NK-92 (cell line): Measurements from ENCODE around the gene ORM1.

Experiments
- DNase-seq: peaks from one replicate; lab custom pipeline; 2025; ENCODE audit not compliant: unreplicated experiment; lab: John Stamatoyannopoulos, UW

ORM1 gene

DNA sequence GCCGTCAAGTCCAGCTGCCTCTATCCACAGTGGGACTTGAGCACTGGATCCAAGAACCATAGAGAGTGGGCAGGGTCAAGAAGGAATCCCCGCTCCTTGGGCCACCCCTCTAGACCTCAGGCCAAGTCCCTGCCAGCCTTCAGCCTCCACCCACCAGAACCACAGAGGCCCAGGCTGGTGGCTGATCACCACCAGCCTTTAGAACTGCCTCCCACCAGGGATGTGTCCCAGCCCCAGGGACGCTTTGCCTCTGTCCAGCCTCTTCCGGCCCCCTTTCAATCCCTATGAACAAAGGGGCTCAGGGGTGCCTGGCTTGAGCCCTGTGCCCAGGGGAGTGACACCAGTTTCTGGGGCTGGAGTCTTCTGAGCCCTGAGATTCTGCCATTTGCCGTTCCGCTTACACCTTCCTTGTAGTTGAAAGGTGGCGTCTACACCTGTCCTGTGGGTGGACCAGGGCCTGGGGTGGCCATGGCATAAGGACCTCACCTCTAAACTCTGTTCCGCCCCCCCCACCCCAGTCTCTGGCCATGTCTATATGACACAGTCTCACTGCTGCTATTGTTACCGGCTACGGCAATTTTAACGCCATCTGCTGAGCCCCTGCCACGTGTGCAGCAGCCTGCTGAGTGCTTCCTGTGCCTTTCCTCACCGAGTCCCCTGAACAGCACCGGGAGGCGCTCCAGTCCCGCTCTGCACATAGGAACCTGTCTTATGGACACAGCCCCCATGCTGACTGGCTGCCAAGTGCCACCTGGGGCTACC, 35.7 kb upstream of the ORM1 start:
- DNase-seq: no peak

DNA sequence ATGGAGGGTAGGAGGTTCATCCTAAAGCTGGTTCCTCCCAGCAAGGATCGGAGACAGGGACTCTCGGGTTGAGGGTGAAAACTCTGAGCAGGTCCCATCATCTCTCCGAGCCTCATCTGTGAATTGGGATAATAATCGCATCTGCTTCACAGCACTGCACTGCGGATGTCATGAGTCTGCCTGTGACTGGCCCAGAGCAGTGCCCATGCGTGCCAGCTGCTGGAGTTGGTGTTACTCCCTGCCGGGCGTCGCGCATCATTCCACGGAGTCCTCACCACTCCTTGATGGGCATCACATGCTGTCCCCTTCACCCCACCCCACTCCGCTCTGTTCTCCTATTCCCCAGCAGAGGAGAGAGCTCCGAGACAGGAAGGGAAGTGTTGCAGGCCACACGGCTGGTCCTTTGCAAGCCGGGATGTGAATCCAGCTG, 35.1 kb upstream of the ORM1 start:
- no peak for DNase-seq

DNA sequence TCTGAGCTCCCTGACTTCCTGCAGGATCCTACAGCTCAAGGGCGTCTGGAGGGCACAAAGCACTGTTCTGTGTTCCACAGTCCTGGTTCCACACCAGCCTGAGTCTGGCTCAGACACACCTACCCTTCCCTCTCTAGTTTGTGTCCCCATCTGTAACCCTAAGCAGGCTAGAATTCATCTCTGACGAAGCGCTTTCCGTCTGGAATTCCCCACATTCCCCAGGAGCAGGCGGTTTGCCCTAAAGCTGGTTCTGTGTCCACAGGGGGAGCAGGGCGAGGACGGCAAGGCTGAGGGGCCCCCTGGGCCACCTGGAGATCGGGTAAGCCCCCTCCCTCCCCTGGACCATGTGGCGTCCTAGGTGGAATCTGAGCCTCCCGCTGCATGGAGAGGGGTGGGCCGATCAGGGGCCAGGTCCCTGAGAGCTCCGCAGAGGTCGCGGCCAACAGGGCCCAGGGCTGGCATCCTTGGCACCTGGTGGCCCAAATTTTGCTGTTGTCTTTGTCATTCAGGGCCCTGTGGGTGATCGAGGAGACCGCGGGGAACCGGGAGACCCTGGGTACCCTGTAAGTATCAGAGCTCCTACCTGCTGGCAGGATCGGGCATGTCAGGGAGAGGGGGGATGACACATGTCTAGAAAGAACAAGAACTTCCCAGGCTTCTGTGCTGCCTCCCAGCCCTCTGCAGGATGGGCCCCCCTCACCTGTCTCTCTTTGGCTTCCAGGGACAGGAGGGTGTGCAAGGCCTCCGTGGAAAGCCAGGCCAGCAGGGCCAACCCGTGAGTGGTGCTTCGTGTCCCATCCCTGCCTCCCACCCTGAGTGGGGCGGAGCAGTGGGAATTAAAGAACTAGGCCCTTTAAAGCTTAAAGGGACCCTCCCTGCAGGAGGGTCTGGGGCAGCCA, 34.5 kb upstream of the ORM1 start:
- DNase-seq: no peak

DNA sequence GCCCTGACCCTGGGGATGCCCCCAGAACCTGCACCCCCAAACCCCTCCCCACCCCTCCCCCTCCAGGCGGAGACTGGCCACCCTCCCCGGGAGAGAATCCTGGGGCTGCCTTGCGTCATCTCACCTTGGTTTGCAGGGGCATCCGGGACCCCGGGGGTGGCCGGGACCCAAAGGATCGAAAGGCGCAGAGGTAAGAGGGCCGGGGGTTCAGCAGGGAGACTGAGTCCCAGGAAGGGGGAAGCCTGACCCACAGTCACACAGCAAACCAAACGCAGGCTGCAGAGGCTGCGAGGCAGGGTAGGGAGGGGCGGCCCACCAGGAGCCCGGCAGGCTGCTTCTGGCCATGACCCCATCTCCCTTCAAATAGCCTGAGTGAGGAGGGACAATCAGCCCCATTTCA, 33.8 kb upstream of the ORM1 start:
- no peak for DNase-seq

DNA sequence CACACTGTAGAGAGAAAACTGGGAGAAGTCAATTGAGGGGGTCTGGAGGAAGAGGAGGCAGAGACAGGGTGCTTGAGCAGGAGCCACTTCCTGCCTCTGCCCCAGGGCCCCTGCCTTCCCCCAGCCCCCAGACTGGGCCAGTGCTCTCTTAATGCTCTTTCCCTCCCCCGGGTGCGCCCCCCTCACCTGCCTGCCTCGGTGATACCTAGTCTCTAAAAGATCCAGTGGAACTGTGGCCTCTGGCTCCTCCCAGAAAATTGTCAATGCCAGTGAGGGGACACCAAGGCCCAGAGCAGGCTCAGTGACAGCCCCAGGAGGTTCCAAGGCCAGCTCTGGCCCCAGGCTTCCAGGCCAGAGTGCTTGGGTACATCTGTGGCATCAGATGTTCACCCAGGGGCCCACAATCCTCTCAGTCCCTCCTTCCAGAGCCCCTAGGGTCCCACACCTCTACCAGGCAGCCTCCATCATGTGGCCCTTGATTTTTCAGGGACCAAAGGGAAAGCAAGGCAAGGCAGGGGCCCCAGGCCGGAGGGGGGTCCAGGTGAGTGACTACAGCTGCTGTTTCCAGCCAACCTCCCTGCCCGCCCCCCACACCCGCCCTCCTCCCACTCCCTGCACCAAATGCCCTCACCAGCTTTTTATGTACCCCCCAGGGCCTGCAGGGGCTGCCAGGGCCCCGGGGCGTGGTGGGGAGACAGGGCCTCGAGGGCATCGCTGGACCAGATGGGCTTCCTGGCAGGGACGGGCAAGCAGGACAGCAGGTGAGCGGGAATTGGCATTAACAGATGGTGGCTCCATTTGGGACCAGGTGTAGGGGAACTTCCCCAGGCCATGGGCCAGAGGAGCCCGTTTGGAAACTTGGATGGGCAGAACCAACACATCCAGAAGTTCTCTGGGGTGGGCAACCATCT, 33.1 kb upstream of the ORM1 start:
- DNase-seq: no peak

DNA sequence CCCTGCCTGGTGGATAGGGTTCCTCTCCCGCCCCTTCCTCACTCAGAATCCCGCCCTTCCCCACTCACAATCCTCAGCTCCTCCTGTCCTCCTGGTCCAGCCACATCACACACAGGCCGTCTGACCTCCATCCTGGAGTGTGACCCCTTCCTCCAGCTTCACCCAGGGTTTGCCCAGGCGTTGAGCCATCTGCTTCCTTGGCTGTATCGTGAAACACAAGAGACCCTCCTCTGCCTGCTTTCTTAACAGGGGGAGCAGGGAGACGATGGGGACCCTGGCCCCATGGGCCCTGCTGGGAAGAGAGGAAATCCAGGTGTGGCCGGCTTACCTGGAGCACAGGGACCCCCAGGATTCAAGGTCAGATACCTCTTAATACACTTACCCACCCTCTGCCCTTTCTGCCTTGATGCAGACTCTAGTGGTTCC, 32.3 kb upstream of the ORM1 start:
- no peak for DNase-seq

DNA sequence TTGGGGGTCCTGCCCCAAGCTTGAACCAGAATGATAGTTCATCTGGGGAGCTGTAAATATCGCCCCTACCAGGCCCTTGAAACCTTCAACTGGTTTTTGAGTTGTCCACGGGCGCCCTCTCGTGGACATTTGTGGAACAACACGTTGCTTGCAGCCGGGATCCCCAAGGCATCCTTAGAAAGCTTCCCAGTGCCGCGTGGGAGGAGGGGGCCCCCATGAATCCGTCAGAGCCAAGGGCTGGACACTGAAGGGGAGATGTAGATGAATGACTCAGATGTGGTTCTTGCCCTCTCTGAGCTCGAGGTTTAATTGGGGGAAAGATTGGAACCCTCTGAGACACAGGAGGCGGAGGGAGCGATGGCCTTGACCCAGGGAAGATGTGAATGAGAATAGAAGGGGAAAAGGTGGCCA, 31.8 kb upstream of the ORM1 start:
- DNase-seq: no peak

DNA sequence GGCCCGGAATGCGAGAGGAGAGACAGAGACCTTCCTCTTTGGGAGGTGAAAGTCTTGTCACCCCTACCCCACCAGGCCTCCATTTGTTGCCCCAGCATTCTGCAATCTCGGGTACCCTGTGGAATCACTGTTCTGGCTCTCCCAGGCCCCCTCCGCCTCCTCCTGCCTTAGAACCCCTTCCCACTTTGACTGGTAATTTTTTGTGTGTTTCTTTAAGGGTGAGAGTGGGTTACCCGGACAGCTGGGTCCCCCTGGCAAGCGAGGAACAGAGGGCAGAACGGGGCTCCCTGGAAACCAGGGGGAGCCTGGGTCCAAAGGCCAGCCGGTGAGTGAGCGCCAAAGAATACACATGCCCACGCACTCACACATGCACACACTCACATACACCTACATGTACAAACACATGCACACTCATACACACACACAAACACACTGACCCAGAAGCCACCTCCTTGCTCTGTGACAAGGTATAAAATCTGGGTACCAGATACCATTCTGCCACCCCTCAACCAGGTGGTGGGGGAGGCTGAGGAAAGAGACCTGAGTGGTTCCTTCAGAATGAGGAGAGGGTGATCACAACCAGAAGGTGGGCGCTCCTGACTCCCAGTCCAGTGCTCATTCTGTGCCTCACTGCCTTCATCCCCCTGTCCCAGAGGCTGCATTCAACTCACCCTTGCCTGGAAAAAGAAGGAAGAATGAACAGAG, 30.9 kb upstream of the ORM1 start:
- DNase-seq: no peak

DNA sequence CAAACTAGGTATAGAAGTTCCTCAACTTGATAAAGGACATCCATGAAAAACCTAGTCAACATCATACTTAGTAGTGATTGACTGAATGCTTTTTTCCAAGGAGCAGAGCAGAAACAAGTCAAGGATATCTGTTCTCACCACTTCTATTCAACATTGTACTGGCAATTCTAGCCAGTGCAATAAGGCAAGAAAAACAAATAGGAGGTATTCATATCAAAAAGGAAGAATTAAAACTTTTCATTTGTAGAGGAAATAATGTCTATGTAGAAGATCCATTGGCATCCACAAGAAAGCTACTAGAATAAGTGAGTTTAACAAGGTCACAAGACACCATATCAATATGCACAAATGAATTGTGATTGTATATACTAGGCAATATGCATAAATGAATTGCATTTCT, 28.2 kb upstream of the ORM1 start:
- DNase-seq: no peak

DNA sequence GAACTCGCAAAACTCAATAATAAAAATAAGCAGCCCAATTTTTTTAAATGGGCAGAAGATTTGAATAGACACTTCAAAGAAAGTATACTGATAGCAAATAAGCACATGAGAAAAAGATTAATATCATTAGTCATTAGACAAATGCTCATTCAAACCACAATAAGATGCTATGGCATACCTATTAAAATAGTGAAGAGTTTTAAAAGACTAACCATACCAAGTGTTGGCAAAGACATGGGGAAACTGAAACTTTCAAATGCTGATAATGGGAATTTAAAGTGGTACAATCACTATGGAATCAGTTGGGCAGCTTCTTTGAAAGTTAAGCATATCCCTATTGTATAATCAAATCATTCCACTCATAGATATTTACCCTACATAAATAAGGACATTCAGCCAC, 26.6 kb upstream of the ORM1 start:
- DNase-seq: no peak

DNA sequence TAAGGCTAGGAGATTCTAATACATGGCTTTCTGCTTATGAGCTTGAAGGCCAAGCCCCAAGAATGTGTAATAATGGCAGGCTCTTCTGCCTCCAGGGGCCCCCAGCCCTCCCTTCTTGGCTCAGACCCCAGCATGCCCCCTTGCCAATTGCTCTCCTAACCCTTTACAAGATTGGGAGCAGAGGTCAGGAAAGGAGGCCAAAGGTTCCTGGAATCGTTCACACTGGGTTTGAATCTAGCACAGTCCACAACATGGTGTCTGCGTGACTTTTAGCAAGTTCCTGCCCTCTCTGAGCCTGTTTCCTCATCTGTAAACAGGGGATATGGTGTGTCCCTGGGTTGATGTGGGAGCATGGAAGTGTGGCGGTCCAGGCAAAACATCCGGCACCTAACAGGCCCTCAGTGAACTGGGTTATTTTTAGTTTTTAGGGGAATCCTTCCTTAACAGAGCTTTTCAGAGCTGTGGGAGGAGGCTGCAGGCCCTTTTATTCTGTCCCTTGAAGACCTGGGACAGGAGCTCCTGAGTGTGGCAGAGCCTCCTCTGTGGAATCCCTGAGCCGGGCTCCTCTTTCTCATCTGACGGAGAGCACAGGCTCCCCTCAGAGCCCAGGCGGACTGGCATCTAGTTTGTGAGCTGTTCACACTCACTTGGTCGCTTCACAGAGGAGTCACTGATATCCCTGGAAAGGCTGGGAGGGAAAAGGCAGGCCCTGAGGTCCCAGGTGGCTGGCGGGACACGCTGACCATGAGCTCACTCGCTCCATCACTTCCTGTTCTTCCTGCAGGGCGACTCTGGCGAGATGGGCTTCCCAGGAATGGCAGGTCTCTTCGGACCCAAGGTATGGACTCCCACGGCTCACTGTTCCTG, 23.4 kb upstream of the ORM1 start:
- DNase-seq: no peak

DNA sequence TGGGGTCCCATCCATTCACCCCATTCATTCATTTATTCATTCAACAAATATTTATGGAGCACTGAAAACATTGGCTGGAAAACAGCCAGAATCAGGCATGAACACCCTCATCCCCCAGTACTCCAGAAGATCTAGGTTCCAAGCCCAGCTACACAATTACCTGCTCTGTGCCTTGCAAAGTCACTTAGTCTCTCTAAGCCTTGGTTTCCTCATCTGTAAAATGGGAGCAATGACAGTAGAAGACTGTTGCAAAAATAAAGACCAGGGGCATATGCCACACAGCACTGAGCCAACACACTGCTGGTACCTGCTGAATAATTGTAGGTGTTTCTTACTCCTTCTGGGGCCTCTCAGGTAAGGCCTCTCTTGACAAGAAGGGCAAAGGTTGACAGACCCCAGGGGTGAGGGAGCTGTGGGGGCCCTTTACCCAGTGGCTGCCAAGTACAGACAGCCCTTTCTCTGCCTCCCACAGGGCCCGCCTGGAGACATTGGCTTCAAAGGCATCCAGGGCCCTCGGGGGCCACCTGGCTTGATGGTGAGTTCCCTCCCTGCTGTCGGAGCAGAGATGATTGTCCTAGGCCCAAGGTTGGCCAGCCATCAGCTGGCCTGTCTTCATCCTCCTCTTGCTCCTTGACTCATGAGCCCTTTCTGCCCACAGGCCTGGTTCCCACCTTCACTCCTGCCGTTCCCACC, 22.6 kb upstream of the ORM1 start:
- no peak for DNase-seq

DNA sequence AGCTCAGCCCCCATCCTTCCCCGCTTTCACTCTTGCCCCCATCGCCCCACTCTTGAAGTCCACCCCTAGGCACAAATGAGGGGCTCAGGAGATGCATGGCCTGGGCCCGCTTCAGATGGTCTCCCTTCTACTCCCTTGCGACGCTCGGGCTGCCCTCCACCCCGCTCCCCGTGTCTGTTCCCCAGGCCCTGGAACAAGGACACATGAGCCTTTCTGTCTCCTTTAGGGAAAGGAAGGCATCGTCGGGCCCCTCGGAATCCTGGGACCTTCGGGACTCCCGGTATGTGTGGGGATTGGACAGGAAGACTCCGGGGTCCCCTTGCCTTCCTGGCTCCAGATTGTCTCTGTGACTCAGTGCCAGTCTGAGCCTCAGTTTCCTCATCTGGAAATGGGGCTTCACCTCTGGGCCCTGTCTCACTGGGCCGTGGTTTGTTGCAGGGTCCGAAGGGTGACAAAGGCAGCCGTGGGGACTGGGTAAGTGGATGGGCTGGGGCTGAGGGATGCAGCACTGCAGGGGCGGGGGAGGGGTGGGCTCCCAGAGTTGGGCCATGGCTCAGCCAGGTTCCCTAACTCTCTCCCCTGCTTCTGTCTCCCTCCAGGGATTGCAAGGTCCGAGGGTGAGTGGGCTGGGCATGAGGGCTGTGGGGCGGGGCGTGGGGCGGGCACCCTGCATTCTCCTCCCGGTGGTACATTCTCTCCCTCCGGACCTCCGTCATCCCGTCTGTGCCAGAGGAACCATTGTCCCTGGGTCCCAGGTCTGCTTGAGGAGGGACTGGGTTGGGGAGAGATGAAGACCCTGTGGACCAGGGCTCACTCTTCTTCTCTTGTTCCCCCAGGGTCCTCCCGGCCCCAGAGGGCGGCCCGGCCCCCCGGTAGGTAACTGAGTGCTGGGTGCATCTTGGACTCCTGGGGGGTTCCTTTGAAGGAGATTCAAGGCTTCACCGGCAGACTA, 21.8 kb upstream of the ORM1 start:
- no peak for DNase-seq

DNA sequence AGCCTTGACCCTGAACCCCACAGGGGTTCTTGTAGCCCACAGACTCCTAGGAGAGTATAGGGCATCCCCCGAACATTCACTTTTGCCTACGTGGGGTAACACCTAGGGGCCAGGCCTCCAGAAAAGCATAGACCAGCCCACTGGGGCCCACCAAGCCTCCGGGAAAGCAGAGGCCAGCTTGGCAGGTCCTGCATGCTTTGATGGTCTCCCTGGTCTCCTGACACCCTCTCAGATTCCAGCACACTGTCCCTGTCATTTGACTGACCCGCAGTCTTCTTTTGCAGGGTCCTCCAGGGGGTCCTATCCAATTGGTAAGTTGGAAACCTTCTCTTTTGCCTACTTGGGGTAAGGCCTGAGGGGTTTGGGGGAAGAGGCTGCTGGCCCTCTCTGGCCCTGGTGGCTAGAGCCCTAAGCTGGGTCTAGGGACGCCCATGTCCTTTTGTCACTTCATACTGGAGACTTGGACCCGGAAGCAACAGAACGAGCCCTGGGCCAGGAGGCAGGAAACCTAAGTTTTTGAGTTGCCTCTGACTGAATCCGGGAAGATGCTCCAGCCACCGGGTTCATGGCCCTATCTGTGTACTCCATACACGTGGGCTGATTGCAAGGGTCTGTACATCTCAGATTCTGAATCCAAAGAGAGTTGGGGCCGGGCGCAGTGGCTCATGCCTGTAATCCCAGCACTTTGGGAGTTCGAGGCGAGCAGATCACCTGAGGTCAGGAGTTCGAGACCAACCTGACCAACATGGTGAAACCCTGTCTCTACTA, 20.9 kb upstream of the ORM1 start:
- DNase-seq: no peak

DNA sequence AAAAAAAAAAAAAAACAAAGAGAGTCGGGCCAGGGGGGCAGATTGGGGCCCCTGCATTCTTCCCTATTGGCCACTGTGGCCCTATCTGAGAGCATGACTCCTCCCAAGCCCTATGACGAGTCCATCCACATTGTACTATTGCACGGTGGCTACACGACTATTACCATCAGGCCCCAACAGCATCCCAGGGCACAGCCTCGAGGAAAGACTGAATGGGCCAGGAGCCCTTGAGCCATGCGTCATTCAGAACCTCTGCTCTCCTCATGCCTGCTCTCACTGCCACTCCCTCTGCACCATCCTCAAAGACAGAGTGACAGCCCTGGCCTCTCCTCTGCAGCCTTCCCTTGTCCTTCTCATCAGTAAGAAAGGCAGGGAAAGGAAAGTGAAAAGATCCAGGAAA, 20.2 kb upstream of the ORM1 start:
- no peak for DNase-seq

DNA sequence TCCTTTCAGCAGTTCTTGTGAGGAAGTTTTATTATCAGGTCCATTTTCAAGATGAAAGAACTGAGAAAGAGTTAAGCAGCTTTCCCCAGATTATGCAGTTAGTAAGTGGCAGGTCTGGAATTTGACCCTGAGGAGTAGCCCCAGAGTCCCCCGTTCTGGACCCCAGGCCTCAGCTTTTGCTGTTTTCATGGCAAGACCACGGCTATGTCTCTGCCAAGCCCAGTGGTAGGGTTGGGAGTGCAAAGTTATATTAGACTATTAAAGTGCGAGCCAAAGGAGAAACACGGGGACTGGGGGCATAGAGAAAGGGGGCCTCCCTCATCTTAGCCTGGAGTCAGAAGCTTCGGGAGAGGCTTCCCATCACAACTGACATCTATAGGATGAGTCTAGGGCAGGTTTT, 19.3 kb upstream of the ORM1 start:
- no peak for DNase-seq

DNA sequence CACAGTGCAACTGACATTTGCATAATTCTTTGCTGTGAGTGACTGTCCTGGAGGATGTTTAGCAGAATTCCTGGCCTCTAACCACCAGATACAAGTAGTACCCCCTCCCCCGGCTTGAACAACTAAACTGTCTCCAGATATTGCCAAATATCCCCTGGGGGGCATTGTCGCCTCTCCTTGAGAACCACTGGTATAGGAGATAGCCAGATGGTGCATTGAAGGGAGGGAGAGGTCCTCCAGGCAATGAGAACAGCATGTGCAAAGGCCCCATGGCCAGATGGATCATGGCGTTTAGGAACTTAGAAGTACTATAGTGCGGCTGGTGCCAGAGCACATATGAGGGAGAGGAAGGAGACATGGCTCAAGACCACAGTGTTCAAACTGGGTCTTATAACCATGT, 18.9 kb upstream of the ORM1 start:
- DNase-seq: no peak
